Epithelial cell of esophagus (primary cell): Measurements from ENCODE around the gene ZMAT5.

Experiments
- DNase-seq: peaks from one replicate; pipeline ENCODE4 v3.0.0; 2010; ENCODE audit warnings: low read depth
- H3K4me3 ChIP-seq: 2 replicates; pipeline ENCODE4 v1.5.1; 2011; ENCODE audit warnings: mild to moderate bottlenecking, low read length, control low read depth
- CTCF ChIP-seq: IDR thresholded peaks from 2 replicates; pipeline ENCODE4 v1.5.1; 2011; ENCODE audit warnings: low read depth, mild to moderate bottlenecking, low read length, control low read depth, inconsistent platforms; ENCODE audit not compliant: insufficient read depth; ENCODE audit errors: missing control alignments

ZMAT5 gene

GRCh38 chr22:29712119-29712518 lies 54.7 kb downstream of the ZMAT5 start:
- no peak for DNase-seq
- no peak overlapping the region for H3K4me3 ChIP-seq
- no peak for TF ChIP-seq CTCF

GRCh38 chr22:29710922-29711593 lies 55.7 kb downstream of the ZMAT5 start:
- no peak for DNase-seq
- no peak overlapping the region for H3K4me3 ChIP-seq
- no peak for TF ChIP-seq CTCF

GRCh38 chr22:29710193-29710592 lies 56.6 kb downstream of the ZMAT5 start:
- no peak for TF ChIP-seq CTCF
- no peak for DNase-seq
- no peak overlapping the region for H3K4me3 ChIP-seq

GRCh38 chr22:29707471-29707870 lies 59.3 kb downstream of the ZMAT5 start:
- no peak overlapping the region for H3K4me3 ChIP-seq
- TF ChIP-seq CTCF = no peak
- no peak for DNase-seq

- TF ChIP-seq CTCF = no peak
- no peak overlapping the region for H3K4me3 ChIP-seq
- no peak for DNase-seq
Observed at GRCh38 chr22:29707010-29707409, 59.8 kb downstream of the ZMAT5 start.

- no peak for TF ChIP-seq CTCF
Observed at GRCh38 chr22:29706486-29706885, 60.3 kb downstream of the ZMAT5 start.

GRCh38 chr22:29705651-29706050 lies 61.2 kb downstream of the ZMAT5 start:
- no peak for DNase-seq
- TF ChIP-seq CTCF = no peak
- H3K4me3 ChIP-seq = no peak overlapping the region

More at GRCh38 chr22:29706486-29706885, 60.3 kb downstream of the ZMAT5 start:
- H3K4me3 ChIP-seq = no peak overlapping the region
- no peak for DNase-seq
